Neural cell (in vitro differentiated cells): ENCODE measurements around the gene DIABLO. TPM values are rescaled to one million over a fixed set of nuclear protein-coding genes. Genes with fewer than 3 reads are reported as not detected.

Experiments
- H2AFZ ChIP-seq: fragments of 200-600, 300-800 bp; sonication (generic), shearing (Covaris generic); 2 replicates; pipeline ENCODE4 v1.6.0; 2014; ENCODE audit warnings: low read depth, mild to moderate bottlenecking, antibody characterized with exemption, low read length, moderate library complexity
- H3F3A ChIP-seq: fragments of 200-600 bp; shearing (Covaris generic); 2 replicates; pipeline ENCODE4 v1.6.1; 2016; ENCODE audit warnings: mild to moderate bottlenecking, moderate library complexity, mixed read lengths, antibody characterized with exemption, low read length; ENCODE audit not compliant: insufficient read depth, poor library complexity, severe bottlenecking
- H3K27ac ChIP-seq: fragments of 200-600, 300-800 bp; sonication (generic), shearing (Covaris generic); 2 replicates; pipeline ENCODE4 v1.5.1; 2014; ENCODE audit warnings: mild to moderate bottlenecking, low read length, moderate library complexity
- H3K27me3 ChIP-seq: fragments of 300-800, 200-600 bp; sonication (generic), shearing (Covaris generic); 2 replicates; pipeline ENCODE4 v1.6.0; 2014; ENCODE audit warnings: mild to moderate bottlenecking, low read depth, low read length, moderate library complexity; ENCODE audit not compliant: insufficient read depth
- H3K36me3 ChIP-seq: fragments of 300-800, 200-600 bp; sonication (generic), shearing (Covaris generic); 2 replicates; pipeline ENCODE4 v1.5.1; 2014; ENCODE audit warnings: mild to moderate bottlenecking, antibody characterized with exemption, low read length, moderate library complexity; ENCODE audit not compliant: insufficient read depth
- H3K4me2 ChIP-seq: fragments of 300-800, 200-600 bp; sonication (generic), shearing (Covaris generic); 2 replicates; pipeline ENCODE4 v1.6.0; 2014; ENCODE audit warnings: mild to moderate bottlenecking, low read length
- H3K4me3 ChIP-seq: fragments of 300-800, 200-600 bp; sonication (generic), shearing (Covaris generic); 2 replicates; pipeline ENCODE4 v1.5.1; 2014; ENCODE audit warnings: mild to moderate bottlenecking, low read length, moderate library complexity
- H3K79me2 ChIP-seq: fragments of 200-600 bp; shearing (Covaris generic); replicated peaks from 2 replicates; pipeline ENCODE4 v1.6.0; 2014; ENCODE audit warnings: mild to moderate bottlenecking, low read length, moderate library complexity; ENCODE audit not compliant: insufficient read depth
- H3K9ac ChIP-seq: fragments of 300-800, 200-600 bp; sonication (generic), shearing (Covaris generic); 2 replicates; pipeline ENCODE4 v1.6.1; 2016; ENCODE audit warnings: mild to moderate bottlenecking, low read length, mixed read lengths
- H3K9me2 ChIP-seq: fragments of 200-600 bp; shearing (Covaris generic); 2 replicates; pipeline ENCODE4 v1.6.1; 2016; ENCODE audit warnings: mild to moderate bottlenecking, low read length, mixed read lengths; ENCODE audit not compliant: insufficient read depth
- H3K9me3 ChIP-seq: fragments of 200-600, 300-800 bp; sonication (generic), shearing (Covaris generic); 2 replicates; pipeline ENCODE4 v1.6.1; 2016; ENCODE audit warnings: mild to moderate bottlenecking, mixed run types, low read length, moderate library complexity, mixed read lengths
- H4K20me1 ChIP-seq: fragments of 200-600 bp; shearing (Covaris generic); 2 replicates; pipeline ENCODE4 v1.6.1; 2016; ENCODE audit warnings: mild to moderate bottlenecking, mixed run types; ENCODE audit not compliant: insufficient read depth
- EP300 ChIP-seq: fragments of 450-650 bp; conservative IDR thresholded peaks from 2 replicates; pipeline ENCODE4 v1.6.1; 2014; ENCODE audit warnings: antibody characterized with exemption, mild to moderate bottlenecking, moderate library complexity; ENCODE audit not compliant: poor library complexity, severe bottlenecking
- EZH2 ChIP-seq: fragments of 200-600, 300-800 bp; shearing (Covaris generic), sonication (generic); IDR thresholded peaks from 2 replicates; pipeline ENCODE4 v1.6.1; 2014; ENCODE audit warnings: antibody characterized with exemption, low read length, borderline replicate concordance, mild to moderate bottlenecking; ENCODE audit not compliant: insufficient read depth, poor library complexity, severe bottlenecking
- MXI1 ChIP-seq: fragments of 450-650 bp; conservative IDR thresholded peaks from 2 replicates; pipeline ENCODE4 v1.6.1; 2014; ENCODE audit warnings: antibody characterized with exemption, mild to moderate bottlenecking; ENCODE audit not compliant: poor library complexity, severe bottlenecking
- POLR2AphosphoS5 ChIP-seq: IDR thresholded peaks from 2 replicates; pipeline ENCODE4 v1.6.1; 2012
- RAD21 ChIP-seq: fragments of 450-650 bp; conservative IDR thresholded peaks from 2 replicates; pipeline ENCODE4 v1.6.1; 2014; ENCODE audit warnings: antibody characterized with exemption, mild to moderate bottlenecking, moderate library complexity
- REST ChIP-seq: IDR thresholded peaks from 2 replicates; pipeline ENCODE4 v1.6.1; 2012; ENCODE audit warnings: borderline replicate concordance
- SMC3 ChIP-seq: fragments of 450-650 bp; conservative IDR thresholded peaks from 2 replicates; pipeline ENCODE4 v1.6.1; 2014; ENCODE audit warnings: antibody characterized with exemption, mild to moderate bottlenecking, moderate library complexity; ENCODE audit not compliant: poor library complexity
- TAF1 ChIP-seq: IDR thresholded peaks from 2 replicates; pipeline ENCODE4 v1.6.1; 2012; ENCODE audit warnings: low read depth
- polyA plus RNA-seq: library from polyadenylated mRNA; depleted of rRNA; stranded (reverse); fragments of >200 nt; gene quantifications from 2 replicates; pipeline ENCODE4 v1.2.3, GENCODE V29; 2014
- TF ChIP-seq, protein P1 (sequence below): fragments of 450-650 bp; IDR thresholded peaks from 2 replicates; pipeline ENCODE4 v1.5.1; 2014; ENCODE audit warnings: antibody characterized with exemption, mild to moderate bottlenecking, moderate library complexity; ENCODE audit not compliant: poor library complexity, severe bottlenecking

Gene DIABLO
- polyA plus RNA-seq, 1 donor from 2014 or later, result 157 TPM

DNA sequence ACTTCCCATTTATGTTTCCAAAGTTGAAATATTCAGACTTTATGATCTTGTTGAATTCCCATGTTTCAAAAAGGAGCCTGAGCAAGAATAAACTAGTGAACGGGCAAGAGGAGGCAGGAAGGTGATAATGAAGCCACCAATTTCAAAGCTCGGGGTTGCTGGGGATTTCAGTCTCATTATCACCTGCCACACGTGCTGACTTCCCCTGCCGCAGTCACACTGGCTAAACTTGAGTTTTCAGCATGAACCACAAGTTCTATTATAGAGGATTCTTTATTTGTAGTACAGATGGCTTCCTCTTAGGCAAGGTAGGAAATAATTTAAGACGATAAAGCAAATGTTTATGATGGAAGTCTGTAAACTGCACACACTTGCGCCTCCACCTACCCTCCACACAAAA lies 18.1 kb upstream of the DIABLO start:
- H3K79me2 ChIP-seq, result no peaks in the 10 kb centered on the region
- no peaks in the 10 kb centered on the region for H3K36me3 ChIP-seq
- no peaks in the 10 kb centered on the region for H3K9me3 ChIP-seq
- TF ChIP-seq EP300 (no peak), REST (no peak), TAF1 (no peak), MXI1 (no peak), RAD21 (no peak), EZH2 (no peak), POLR2AphosphoS5 (no peak), SMC3 (no peak)
- TF ChIP-seq, protein P1, sequence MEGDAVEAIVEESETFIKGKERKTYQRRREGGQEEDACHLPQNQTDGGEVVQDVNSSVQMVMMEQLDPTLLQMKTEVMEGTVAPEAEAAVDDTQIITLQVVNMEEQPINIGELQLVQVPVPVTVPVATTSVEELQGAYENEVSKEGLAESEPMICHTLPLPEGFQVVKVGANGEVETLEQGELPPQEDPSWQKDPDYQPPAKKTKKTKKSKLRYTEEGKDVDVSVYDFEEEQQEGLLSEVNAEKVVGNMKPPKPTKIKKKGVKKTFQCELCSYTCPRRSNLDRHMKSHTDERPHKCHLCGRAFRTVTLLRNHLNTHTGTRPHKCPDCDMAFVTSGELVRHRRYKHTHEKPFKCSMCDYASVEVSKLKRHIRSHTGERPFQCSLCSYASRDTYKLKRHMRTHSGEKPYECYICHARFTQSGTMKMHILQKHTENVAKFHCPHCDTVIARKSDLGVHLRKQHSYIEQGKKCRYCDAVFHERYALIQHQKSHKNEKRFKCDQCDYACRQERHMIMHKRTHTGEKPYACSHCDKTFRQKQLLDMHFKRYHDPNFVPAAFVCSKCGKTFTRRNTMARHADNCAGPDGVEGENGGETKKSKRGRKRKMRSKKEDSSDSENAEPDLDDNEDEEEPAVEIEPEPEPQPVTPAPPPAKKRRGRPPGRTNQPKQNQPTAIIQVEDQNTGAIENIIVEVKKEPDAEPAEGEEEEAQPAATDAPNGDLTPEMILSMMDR, result no peak
- no peak overlapping the region for H3K4me3 ChIP-seq
- no peak overlapping the region for H3K27ac ChIP-seq
- no peaks in the 10 kb centered on the region for H3K27me3 ChIP-seq
- H3K9me2 ChIP-seq, result no peaks in the 10 kb centered on the region
- H2AFZ ChIP-seq, result no peak overlapping the region
- no peak overlapping the region for H3K4me2 ChIP-seq
- H3F3A ChIP-seq, result no peaks in the 10 kb centered on the region
- H4K20me1 ChIP-seq, result no peaks in the 10 kb centered on the region
- H3K9ac ChIP-seq, result no peak overlapping the region

GRCh38 chr12:122238861-122239260 lies 13.0 kb upstream of the DIABLO start:
- H2AFZ ChIP-seq, result no peak overlapping the region
- H3K27ac ChIP-seq, result no peak overlapping the region
- H3K9me3 ChIP-seq, result no peaks in the 10 kb centered on the region
- H3K9ac ChIP-seq, result no peak overlapping the region
- H3K9me2 ChIP-seq, result no peaks in the 10 kb centered on the region
- H3F3A ChIP-seq, result no peaks in the 10 kb centered on the region
- no peaks in the 10 kb centered on the region for H4K20me1 ChIP-seq
- H3K36me3 ChIP-seq, result no peaks in the 10 kb centered on the region
- H3K4me3 ChIP-seq, result no peak overlapping the region
- H3K27me3 ChIP-seq, result no peaks in the 10 kb centered on the region
- no peak overlapping the region for H3K4me2 ChIP-seq
- TF ChIP-seq, protein P1, result no peak
- no peaks in the 10 kb centered on the region for H3K79me2 ChIP-seq
